ENCODE data around the gene FOXP4. TPM values are rescaled to one million over a fixed set of nuclear protein-coding genes. Genes with fewer than 3 reads are reported as not detected.

The FOXP4 gene
- total RNA-seq, 2 experiments from 2014 or later: 6.3 to 26.3 TPM

DNA sequence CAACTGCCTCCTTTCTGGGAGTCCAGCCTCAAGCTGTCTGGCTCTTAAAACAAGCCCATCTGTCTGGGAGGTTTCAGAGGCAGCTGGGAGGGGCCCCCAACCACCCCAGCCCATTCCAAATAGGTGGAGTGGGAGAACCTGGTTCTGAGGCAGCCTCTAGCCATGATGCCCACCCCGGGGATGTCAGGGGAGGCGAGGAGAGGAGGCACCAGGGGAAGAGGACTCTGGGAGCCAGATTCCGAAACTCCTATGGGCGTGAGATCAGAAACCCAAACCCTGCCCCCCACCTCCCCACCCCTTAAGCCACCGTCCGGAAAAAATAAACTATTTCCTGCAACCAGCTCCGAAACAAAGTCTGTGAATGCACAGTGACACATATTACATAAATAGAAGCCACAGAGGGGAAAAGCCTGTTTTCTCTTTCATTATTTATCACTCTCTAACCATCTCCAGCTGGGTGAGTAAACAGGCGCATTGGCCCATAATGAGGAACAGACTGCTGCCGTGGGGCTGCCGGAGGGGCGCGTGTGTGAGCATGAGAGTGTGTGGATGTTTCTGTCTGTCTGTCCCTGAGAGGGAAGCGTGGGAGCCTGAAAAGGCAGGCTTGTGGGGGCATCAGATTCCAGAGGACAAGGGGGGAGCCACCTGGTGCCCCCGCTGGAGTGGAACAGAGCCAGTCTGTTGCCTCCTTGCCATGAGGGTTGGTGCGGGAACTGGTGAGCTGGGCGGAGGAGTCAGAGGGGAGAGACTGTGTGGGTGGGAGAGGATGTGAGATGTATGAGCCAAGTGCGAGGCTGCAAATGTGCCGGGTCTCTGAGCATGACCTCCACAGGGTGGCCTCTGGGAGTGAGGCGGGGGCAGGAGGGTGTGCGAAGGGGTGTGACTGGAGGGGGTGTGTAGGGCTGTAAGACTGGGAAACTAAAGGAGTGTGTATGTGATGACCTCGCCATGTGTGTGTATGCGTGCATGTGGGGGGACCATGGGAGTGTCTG, 14.3 kb upstream of the FOXP4 start:
- Histone ChIP-seq H3K4me2 (ENCODE audit: low read length) (peak overlapping the region; percentile 47), H3K36me3 (ENCODE audit: insufficient read depth, low read length) (no peaks in the 10 kb centered on the region), H3K9me2 (ENCODE audit: insufficient read depth, low read length) (no peaks in the 10 kb centered on the region), H3K4me3 (ENCODE audit: low read depth, low read length, poor library complexity, severe bottlenecking) (peak overlapping the region; percentile 9), H4K20me1 (ENCODE audit: insufficient read depth, low read length) (no peaks in the 10 kb centered on the region), H3K79me2 (ENCODE audit: insufficient read depth, low read depth, low read length) (no peaks in the 10 kb centered on the region), H3K4me1 (ENCODE audit: insufficient read depth, low read length, poor library complexity, severe bottlenecking) (peaks cover 12% of the 10 kb centered on the region), H3K9me3 (ENCODE audit: low read length) (no peaks in the 10 kb centered on the region), H2AFZ (ENCODE audit: low read length) (no peak overlapping the region), H3K27ac (ENCODE audit: low read depth, low read length, poor library complexity, severe bottlenecking) (no peak overlapping the region)
- ChIA-PET POLR2A (no interaction called here), CTCF (ENCODE audit: unreplicated experiment) (no interaction called here)
- intact Hi-C loops (cut with micrococcal nuclease; ENCODE audit: unreplicated experiment): no loop called here
- DNase-seq (ENCODE audit: low spot score): peak; percentile 30
- BruUV-seq (replicated peaks): no TSS peak
- TF ChIP-seq EZH2phosphoT487 (IDR thresholded peaks at IDR 0.05; ENCODE audit: borderline replicate concordance, low read depth, low read length): no peak
- TF ChIP-seq, protein P1, sequence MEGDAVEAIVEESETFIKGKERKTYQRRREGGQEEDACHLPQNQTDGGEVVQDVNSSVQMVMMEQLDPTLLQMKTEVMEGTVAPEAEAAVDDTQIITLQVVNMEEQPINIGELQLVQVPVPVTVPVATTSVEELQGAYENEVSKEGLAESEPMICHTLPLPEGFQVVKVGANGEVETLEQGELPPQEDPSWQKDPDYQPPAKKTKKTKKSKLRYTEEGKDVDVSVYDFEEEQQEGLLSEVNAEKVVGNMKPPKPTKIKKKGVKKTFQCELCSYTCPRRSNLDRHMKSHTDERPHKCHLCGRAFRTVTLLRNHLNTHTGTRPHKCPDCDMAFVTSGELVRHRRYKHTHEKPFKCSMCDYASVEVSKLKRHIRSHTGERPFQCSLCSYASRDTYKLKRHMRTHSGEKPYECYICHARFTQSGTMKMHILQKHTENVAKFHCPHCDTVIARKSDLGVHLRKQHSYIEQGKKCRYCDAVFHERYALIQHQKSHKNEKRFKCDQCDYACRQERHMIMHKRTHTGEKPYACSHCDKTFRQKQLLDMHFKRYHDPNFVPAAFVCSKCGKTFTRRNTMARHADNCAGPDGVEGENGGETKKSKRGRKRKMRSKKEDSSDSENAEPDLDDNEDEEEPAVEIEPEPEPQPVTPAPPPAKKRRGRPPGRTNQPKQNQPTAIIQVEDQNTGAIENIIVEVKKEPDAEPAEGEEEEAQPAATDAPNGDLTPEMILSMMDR (conservative IDR thresholded peaks at IDR 0.05; ENCODE audit: low read length): no peak

DNA sequence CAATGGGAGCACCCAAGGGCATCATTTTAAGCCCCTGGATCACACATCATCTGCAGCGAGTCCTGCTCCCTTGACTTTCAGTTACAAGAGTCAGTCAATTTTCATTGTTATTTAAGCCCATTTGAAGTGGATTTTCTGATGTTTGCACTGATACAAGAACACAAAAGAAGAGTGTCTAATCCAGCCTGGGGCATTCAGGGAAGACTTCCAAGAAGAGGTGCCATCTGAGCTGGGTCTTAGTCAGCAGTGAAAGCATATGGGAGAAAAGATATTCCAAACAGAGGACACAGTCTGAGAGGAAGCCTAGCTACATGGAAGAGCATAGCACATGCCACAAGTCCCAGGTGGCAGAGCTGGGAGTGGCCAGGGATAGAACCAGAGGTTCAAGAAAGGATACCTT, 10.4 kb upstream of the FOXP4 start:
- Histone ChIP-seq H4K20me1 (ENCODE audit: insufficient read depth, low read length) (0 out of 2 replicates have a peak, but pooled peaks cover 4% of the 10 kb centered on the region), H3K4me3 (ENCODE audit: low read depth, low read length, poor library complexity, severe bottlenecking) (no peak overlapping the region), H3K79me2 (ENCODE audit: insufficient read depth, low read depth, low read length) (no peaks in the 10 kb centered on the region), H3K36me3 (ENCODE audit: insufficient read depth, low read length) (no peaks in the 10 kb centered on the region), H3K27ac (ENCODE audit: low read depth, low read length, poor library complexity, severe bottlenecking) (no peak overlapping the region), H3K9me2 (ENCODE audit: insufficient read depth, low read length) (no peaks in the 10 kb centered on the region), H3K9me3 (ENCODE audit: low read length) (no peaks in the 10 kb centered on the region), H2AFZ (ENCODE audit: low read length) (no peak overlapping the region), H3K4me2 (ENCODE audit: low read length) (no peak overlapping the region), H3K4me1 (ENCODE audit: insufficient read depth, low read length, poor library complexity, severe bottlenecking) (peaks cover 25% of the 10 kb centered on the region)
- ChIA-PET POLR2A (no interaction called here), CTCF (ENCODE audit: unreplicated experiment) (interaction anchor here (0.5 kb wide), 1 partner anchor 67 kb away, joined by 3 read pairs; no protein-coding TSS in a partner anchor)
- intact Hi-C loops (cut with micrococcal nuclease; ENCODE audit: unreplicated experiment): no loop called here
- no peak for DNase-seq (ENCODE audit: low spot score)
- BruUV-seq (replicated peaks): no TSS peak
- TF ChIP-seq, protein P1 (conservative IDR thresholded peaks at IDR 0.05; ENCODE audit: low read length): no peak
- TF ChIP-seq EZH2phosphoT487 (IDR thresholded peaks at IDR 0.05; ENCODE audit: borderline replicate concordance, low read depth, low read length): no peak

All from OCI-LY7 (cell line).